Ishikawa (cell line): ENCODE results near the gene PFDN2.

Experiments used
- CEBPB ChIP-seq: IDR thresholded peaks from 2 replicates; pipeline ENCODE4 v1.6.1; 2012
- EP300 ChIP-seq: IDR thresholded peaks from 2 replicates; pipeline ENCODE4 v1.6.1; 2012; ENCODE audit warnings: borderline replicate concordance
- TAF1 ChIP-seq: IDR thresholded peaks from 2 replicates; pipeline ENCODE4 v1.6.1; 2012; ENCODE audit warnings: low read depth, mild to moderate bottlenecking

DNA sequence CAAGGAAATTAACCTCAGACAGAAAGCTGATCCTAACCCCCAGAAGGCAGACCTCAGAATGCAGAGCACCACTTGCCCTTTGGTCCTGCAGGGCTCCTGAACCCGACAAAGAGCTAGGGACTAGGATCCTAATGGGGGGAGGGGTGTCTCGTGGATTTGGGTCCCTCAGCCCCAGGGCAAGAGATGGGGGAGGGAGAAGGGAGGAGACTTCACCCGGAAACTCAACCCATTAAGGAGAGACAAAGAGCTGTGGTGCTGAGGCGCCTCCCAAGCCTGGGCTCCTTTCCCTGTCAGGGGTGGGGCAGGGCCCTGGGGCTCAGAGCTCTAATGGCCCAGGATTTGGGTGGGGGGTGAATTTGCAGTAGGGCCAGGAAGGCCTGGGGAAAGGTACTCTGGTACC is 31.4 kb downstream of the PFDN2 start:
- TF ChIP-seq EP300 = no peak
- TF ChIP-seq TAF1 = no peak
- TF ChIP-seq CEBPB = no peak
